ENCODE measurements around the gene CBR3.

Gene CBR3

DNA sequence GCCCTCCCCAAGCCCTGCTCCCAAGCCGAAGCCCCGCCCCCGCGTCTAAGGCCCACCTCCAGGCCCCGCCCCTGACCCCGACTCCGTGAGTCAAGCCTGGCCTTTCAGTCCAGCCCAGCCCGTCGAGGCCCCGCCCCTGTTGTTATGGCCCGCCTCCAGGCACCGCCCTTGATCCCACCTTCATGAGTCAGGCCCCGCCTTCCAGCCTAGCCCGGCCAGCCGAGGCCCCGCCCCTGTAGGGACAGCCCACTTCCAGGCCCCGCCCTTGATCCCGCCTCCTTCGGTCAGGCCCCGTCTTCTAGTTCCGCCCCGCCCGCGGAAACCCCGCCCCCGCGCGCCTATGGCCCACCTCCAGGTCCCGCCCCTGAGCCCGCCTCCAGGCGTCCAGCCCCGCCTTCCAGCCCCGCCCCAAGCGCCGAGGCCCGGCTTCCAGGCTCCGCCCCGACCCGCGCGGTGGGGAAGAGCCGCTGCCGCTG is 21.5 kb downstream of the CBR3 start:
- DNase-seq, result peak; percentile 98

DNA sequence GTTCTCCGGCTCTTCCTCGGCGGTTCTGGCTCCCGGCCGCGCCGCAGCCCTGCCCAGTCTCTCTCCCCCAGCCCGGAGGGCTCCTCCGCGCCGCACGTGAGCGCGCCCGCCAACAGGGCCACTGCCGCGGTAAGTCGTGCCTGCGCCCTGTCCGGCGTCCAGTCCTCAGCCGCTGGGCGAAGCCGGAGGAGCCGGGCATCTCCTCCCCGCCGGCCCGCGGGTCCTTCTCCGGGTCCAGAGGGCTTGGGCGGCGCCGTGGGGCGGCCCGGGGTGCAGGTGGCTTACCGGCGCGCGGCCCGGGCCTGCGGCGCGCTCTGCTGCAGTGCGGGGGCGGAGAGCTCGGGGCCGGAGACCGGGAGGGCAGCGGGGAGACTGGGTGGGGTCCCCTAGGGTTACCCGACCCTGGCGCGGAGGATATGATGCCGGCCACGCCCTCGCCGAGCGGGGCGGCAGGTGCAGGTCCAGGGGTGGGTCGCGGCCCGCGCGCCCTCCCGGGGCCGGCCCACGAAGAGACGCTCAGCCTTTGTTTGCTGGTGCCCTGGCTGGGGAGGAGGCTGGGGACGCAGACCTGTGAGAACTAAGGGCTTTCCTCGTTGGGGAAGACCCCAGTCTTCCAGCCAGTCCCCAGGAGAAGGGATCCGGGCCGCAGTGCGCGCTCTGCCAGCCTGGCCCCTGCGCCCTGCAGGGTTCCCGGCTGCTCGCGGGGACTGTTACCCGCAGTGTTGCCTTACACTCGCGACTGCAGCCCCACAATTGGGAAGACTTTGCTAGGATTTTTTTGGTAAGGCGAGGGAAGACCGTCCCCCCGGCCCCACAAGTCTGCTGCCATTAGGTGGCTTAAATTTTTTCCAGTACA is 22.2 kb downstream of the CBR3 start, which contains the start of gene DOP1B:
Gene DOP1B (plus strand): TSS at position 10 of the 856 bp plus-strand sequence. CDS start 7,910 bp downstream, outside the sequence.
- DNase-seq, result no peak

DNA sequence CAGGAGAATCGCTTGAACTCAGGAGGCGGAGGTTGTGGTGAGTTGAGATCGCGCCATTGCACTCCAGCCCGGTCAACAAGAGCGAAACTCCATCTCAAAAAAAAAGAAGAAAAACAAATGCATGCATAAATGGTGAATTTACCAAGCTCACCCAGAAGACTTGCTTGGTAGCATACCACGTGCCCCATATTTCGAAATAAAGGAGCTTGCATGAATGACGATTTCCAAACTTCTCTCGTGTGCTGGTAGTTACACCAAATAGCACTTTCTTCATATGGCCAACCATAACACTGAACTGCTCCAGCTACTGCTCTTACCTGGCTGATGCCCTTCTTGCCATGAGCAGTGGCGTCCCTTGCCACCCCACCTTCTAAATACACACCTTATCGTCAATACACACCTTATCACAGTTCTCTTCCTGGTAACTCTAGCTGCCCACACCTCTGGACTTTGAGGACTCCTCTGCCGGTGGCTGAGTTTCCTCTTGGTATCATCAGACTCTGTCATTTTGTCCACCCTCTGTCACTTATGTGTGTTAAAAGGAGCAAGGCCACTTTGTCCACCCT is 24.6 kb downstream of the CBR3 start:
- DNase-seq, result no peak

DNA sequence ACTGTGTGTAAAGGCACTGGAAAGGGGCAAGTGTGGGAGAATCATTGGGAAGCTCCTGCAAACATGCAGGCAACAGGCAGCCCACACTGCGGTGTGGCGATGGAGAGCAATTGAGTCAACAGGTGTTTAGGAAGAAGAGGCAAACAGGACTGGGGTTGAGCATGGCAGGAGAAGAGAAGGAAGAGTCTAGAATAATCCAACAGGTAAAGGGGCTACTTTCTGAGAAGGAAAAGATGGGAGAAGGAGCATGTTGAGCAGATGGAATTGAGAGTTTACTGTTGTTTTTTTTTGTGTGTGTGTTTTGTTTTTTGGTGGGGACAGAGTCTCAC is 25.9 kb downstream of the CBR3 start:
- no peak for DNase-seq

DNA sequence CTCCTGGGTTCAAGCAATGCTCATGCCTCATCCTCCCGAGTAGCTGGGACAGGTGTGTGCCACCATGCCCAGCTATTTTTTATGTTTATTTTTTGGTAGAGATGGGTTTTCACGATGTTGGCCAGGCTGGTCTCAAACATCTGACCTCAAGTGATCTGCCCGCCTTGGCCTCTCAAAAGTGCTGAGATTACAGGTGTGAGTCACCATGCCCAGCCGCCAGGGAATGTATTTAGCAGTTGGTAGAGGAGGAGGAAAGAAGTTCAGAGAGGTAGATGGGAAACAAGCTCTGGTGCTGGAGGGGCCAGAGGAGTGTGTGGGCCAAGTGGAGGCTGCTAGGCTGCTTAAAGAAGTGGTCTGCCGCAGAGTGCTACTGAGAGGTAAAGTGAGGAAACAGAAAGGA is 27.8 kb downstream of the CBR3 start:
- DNase-seq, result no peak

DNA sequence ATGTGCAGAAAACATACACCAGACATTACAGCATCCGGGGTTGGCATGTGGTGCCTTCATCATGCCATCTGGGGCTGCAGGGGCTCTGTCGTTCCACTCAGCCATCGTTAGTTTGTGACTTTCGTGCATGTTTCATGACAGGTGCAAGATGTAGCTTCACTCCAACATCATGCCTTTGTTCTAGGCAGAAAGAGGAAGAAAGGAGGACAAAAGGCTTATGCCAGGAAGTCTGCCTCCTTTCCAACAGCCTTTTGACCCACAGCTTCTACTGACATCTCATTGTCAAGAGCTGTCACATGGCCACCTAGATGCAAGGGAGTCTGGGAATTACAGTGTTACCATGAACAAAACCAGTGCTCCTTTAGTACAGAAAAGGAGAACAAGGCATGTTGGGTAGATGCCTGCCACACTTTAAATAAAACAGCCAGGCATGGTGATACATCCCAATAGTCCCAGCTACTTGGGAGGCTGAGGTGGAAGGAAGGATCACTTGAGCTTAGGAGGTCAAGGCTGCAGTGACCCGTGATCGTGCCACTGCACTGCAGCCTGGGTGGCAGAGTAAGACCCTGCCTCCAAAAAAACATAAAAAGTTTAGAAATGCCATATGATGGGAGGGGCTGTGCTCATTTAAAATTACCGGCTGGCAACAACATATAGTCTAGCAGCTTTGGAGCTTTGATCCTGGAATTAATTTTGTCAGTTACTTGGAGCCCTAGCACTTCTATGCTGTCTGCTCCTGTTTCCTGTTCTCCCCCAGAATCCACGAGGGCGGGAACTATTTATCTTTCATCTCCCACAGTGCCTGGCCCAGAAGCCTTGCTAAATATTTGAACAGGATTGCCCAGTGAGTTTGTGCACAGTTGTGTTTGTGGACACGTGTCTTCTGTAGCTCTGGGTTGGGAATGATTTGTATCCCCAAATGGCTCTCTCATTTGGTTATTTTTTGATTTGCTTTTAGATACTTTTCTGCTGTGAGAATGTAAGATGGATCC is 29.2 kb downstream of the CBR3 start:
- DNase-seq, result no peak

DNA sequence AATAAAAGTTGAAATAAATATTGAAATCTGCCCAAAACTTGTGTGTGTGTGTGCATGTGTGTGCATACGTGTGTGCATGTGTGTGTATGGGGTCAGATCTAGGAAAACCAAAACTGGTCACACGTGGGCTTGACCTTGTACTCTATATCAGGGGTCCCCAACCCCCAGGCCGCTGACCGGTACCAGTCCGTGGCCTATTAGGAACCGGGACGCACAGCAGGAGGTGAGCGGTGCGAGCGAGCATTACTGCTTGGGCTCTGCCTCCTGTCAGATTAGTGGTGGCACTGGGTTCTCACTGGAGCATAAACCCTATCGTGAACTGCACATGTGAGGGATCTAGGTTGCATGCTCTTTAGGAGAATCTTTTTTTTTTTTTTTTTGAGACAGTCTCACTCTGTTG is 30.5 kb downstream of the CBR3 start:
- no peak for DNase-seq

DNA sequence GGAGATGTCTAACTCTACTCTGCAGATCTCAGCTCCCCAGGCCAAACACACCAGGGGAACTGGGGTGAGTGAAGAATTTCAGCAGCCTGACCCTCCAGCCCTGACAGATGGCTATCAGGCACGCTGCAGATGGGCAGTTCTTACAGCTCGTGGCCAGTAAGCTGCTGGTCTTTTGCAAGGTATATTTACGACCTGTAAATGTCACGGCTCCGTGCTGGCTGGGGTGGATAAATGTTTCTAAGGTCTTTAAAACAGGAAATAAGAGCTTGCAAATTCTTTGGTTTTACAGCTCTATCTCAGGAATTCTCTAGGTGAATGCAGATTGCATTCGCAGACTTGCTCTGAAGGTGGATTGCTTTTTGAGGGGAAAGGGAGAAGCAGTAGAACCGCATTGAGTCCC is 31.8 kb downstream of the CBR3 start:
- no peak for DNase-seq

DNA sequence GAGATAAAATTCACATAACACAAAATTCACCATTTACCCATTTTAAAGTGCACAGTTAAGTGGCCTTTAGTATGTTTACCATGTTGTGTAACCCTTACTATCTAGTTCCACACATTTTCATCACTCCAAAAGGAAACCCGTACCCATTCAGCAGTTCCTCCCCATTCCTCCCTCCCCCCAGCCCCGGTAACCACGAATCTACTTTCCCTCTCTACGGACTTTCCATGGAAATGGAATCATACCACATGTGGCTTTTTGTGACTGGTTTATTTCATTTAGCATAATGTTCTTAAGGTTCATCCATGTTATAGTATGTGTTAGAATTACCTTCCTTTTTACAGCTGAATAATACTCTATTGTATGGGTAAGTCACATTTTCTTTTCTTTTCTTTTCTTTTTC is 32.7 kb downstream of the CBR3 start:
- no peak for DNase-seq

DNA sequence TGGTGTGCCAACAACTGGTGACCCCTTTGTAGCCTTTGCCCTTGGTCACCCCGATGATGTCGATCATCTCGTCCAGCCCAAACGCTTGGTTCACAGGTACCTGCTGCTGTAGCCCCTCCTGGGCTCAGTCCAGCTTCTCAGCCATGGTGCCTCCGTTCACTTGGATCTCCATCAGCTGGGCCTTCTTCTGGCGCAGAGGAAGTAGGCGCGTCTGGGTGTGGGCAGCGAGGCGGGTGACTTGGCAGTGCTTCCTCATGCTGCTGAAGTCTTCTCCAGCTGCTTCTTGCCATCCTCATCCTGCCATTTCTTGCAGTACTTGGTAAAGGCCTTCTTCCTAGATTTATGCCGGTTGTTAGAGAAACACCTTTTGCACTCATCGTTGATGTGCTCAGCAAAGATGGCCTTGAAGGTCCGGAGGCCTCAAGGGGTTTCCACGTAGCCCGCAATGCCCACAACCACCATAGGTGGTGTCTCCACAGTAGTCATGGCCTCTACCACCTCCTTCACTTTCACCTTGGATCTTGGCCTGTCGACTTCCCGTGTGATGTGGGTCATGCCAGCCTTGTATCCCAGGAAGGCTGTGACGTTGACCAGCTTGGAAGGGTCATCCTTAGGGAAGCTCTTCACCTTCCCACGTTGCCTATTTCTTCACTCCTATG is 34.7 kb downstream of the CBR3 start:
- no peak for DNase-seq

DNA sequence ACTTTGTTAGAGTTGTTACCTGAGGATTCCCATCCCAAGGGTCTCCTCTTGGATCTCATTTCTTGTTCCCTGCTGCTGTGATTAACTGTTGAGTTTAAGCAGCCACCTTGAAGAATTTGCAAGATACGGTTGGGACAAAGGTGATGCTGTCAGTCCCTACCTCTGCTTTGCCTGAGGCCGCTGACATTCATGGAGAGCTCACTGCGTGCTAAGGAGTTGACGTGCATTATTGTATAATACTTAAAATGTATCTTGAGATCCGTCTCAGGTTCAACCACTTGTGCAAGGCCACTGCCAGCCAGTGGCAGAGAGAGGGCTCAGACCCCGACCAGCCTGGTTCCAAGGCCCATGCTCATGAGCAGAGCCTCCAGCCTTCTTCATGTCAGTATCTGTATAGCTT is 35.9 kb downstream of the CBR3 start:
- DNase-seq, result no peak

DNA sequence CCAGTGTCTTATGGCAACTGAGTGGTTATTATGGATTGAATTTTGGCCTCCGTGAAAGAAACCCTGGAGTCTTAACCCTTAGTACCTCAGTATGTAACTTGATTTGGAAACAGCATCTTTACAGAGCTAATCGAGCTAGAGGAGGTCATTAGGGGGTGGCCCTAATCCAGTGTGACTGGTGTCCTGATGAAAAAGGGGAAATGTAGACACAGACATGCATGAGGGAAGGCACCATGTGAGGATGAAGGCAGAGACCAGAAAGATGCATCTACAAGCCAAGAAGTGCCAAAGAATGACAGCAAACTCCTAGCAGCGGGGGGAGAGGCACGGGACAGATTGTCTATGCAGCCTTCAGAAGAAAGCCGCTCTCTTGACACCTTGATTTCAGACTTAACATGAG is 36.5 kb downstream of the CBR3 start:
- no peak for DNase-seq

DNA sequence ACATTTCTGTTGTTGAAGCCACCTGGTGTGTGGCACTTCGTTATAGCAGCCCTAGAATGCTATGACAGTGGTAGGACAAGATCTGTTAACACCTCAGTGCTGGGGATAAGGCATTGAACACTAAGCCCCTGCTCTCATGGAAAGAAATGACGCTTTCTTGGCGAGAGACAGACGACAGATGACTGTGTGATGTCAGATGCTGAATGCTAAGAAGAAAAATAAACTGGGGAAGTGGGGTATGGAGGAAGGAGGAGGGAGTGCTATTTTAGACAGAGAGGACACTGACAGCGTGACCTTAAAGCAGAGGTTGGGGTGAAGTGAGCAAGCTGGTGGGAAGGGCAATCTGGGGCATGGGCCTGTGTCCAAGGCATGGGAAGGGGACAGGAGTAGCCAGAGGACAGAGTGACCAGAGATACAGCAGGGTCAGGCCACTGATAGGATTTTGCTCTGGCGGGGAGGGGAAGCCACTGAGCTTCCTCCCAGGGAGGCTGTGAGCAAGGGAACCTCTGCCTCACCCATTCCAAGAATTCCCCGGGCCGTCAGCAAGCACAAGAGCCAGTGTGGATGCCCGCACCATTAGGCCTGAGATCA is 37.0 kb downstream of the CBR3 start:
- DNase-seq, result no peak

DNA sequence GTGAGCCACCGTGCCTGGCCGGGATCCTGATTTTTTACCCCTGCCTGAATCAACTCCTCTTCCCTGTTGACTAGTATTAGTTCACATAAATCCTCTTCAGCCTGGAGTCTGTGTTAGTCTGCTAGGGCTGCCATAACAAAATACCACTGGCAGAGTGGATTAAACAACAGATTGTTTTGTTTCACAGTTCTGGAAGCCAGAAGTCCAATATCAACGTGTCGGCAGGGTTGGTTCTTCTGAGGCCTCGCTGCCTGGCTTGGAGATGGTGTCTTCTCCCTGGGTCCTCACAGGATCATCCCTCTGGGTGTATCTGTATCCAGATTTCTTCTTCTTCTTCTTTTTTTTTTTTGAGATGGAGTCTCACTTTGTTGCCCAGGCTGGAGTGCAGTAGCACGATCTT is 39.9 kb downstream of the CBR3 start:
- no peak for DNase-seq

DNA sequence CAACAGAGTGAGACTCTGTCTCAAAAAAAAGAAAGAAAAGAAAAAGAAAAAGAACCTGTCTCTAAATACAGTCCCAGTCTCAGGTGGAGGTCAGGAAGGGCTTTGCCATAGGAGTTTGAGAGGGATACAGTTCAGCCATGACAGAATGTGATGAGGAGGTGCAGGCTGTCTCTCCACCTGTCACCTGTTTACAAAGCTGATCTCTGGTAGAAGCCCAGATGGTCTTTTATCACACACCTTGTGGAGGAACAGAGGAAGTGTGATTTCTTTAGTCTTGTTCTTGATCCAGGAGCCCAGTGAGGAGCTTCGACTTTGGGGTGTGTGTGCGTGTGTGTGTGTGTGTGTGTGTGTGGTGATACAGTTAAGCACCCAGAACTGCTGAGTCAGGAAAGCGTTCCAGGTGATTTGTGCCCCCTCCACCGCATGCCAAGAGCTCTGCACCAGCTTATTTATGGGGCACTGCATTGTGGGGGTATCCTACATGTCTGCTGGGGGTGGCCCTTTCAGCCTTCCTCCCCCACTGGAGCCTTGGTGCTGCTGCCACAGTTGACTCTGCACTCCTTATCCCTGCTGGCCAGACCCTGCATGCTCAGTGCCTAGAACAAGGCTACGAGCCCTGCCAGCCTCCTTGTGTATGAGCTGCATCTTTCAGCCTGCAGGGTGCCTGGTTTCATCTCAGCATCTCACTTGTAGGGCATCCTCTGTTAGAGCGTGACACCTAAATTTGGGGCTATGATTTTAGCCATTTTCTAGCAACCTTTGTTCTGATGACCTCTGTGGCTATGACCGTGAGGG is 41.1 kb downstream of the CBR3 start:
- DNase-seq, result no peak

DNA sequence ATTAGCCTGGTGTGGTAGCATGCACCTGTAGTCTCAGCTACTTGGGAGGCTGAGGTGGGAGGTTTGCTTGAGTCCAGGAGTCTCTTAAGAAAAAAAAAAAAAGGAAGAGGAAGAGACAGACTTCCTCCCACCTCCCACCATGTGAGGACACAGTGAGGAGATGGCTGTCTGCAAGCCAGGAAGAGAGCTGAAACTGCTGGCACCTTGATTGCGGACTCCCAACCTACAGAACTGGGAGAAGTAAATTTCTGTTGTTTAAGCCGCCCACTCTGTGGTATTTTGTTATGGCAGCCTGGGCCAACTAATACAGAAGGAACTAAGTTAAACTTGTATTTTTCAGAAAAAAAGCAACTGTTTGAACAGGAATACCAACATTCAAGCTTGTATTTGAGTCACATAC is 43.5 kb downstream of the CBR3 start:
- DNase-seq, result no peak

DNA sequence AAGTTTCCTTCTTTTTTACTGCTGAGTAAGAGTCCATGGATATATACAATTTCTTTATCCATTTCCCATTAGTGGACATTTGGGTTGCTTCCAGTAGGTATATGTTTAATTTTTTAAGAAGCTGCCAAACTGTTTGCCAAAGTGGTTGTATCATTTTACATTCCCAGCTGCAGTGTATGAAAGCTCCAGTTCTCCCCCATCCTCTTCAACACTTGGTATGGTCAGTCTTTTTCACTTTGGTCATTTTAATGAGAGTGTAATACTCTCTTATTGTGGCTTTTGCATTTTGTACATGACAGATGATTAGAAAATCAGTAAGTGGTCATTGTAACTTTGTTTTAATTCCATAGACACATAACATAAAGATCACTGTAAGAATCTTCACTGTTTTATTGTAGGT is 44.3 kb downstream of the CBR3 start:
- DNase-seq, result no peak

DNA sequence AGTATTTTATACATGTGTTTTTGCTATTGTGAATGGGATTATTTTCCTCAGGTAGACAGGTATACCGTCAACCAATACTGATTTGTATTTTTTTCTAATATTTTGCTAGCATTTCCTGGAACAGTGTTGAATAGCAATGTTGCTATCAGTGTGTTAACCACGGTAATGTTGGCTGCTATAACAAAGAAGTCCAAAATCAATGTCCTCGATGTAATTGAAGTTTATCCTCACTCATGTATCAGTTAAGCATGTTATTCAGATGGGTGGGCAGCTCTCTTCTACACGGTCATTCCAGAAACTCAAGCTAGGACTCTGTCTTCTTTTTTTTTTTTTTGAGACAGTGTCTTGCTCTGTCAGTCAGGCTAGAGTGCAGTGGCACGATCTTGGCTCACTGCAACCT is 46.1 kb downstream of the CBR3 start:
- no peak for DNase-seq

DNA sequence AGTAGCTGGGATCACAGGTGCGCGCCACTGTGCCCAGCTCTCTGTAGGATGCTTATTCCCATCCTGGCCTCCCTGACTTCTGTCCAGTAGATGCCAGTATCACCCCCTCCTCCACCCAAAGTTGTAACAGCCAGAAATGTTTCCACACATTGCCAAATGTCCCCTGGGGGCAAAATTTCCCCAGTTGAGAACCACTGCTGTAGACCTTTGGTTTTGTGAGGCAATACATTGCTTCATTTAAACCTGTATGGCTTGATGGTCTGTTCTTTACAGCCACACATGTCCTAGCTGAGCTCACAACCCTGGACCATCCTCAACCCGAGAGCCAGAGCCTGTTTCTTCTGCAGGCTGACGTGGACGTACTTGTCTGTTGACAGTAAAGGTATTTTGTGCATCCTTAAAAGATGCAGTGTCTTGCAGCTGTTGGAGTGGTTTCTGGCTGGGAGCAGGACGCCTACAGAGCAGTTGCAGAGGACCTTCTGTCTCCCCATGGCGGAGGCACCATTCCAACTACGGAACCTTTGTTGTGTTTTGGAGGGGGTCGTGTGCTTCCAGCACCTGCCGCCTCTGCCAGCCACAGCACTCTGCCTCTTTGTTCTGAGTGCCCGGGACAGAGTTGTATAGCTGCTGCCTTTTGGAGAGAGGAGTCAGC is 48.4 kb downstream of the CBR3 start:
- no peak for DNase-seq

DNA sequence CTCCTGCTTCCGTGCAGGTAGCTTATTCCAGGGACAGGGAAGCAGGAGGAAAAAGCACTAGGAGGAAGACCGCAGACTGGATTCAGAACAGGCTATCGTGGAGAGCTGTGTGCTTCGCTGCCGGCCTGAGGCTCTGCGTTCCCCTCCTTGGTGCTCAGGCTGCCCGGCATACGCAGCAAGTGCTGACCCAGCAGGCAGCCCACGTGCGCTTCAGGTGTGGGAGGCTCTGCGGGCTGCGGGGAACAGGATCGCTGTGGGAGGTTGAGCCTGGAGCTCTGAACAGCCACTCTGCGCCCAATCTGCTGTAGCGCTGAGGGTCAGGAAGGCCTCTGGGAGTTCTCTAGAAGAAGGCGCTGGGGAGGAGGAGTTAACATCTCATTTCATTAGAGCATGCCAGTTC is 49.7 kb downstream of the CBR3 start:
- no peak for DNase-seq

DNA sequence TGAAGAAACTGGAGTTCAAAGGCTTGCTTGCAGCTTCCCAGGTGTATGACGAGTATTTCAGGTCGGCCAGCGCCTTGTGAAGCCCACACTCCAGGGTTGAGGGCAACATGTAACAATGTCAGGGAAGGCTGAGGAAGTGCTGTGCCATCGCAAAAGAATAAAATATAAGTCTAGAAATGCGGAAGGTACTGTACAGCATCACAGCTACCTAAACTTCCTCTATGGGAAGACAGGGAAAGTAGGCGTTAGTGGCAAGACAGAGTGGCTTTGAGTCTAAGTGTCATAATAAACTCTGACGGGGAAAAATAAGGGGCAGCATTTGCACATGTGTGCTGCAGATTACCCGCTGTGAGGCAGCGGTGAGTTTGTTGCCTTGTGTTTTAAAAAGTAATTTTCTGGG is 50.6 kb downstream of the CBR3 start:
- DNase-seq, result no peak
